Mucosa of stomach (tissue), 1 donor: ENCODE data around the gene NPM3.
A peak's percentile ranks its signal among the peaks of the same experiment; 100 is the strongest.

ENCODE experiments used
- H3K27me3 ChIP-seq: one replicate; pipeline ENCODE4 v1.7.0; 2013; ENCODE audit warnings: mild to moderate bottlenecking, low read length; ENCODE audit not compliant: control insufficient read depth, insufficient read depth
- H3K36me3 ChIP-seq: one replicate; pipeline ENCODE4 v1.7.0; 2013; ENCODE audit warnings: low read length; ENCODE audit not compliant: control insufficient read depth, insufficient read depth
- H3K4me1 ChIP-seq: one replicate; pipeline ENCODE4 v1.7.0; 2013; ENCODE audit warnings: mild to moderate bottlenecking, low read length; ENCODE audit not compliant: control insufficient read depth, insufficient read depth
- H3K4me3 ChIP-seq: one replicate; pipeline ENCODE4 v1.7.0; 2013; ENCODE audit warnings: low read length
- H3K9ac ChIP-seq: one replicate; pipeline ENCODE4 v1.7.0; 2013; ENCODE audit warnings: mild to moderate bottlenecking, low read length, moderate library complexity
- H3K9me3 ChIP-seq: one replicate; pipeline ENCODE4 v1.7.0; 2013; ENCODE audit warnings: mild to moderate bottlenecking, low read length, moderate library complexity; ENCODE audit not compliant: control insufficient read depth
- donor health status: Pancreatic carcinoma.

NPM3 gene

GRCh38 chr10:101818872-101819633 lies 35.8 kb upstream of the NPM3 start:
- Histone ChIP-seq H3K9ac (peak overlapping the region; percentile 87), H3K9me3 (no peaks in the 10 kb centered on the region), H3K4me1 (peaks cover 21% of the 10 kb centered on the region), H3K27me3 (no peaks in the 10 kb centered on the region), H3K4me3 (no peak overlapping the region), H3K36me3 (no peaks in the 10 kb centered on the region)

DNA sequence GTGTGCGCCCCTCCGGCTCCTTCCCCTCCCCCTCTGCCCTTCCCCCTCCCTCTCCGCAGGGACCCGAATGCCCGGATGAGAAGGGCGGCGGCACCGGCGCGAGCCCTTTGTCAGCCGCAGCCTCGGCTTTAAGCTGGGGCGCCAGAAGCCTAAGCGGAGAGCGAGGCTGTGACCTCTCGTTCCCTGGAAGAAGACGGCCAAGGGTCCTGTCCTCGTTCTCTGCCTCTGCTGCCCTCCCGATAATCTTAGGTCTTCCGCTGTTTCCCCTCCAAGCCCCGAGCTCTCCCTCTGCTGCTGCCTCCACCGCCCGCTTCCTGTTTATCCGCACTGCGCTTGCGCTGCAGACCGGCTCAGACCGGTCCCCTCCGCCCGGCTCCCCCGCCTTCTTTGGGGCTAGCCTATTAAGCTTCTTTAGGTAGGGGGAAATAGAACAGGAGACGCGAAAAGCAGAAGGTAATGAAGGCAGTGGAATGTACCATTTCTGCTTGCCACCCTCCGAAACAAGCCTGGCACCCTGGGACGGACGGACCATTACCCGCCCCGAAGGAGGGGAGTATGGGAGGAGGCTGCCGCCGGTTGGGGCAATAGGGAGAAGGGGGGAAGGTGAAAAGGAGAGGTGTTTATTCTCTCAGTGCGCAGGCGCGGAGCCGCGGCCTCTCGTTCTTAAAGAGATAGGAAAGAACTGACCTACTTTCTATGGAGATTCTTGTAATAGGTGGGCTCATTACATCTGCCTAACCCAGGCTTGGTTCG lies 35.0 kb upstream of the NPM3 start, which contains the start of gene OGA:
OGA (minus strand) TSS at position 326 of the 753 bp plus-strand sequence. CDS start 422 bp downstream, outside the sequence.
- H3K27me3 ChIP-seq: no peaks in the 10 kb centered on the region
- H3K9me3 ChIP-seq: no peaks in the 10 kb centered on the region
- H3K4me3 ChIP-seq: peak within 1 kb of the TSS; percentile 40
- peak within 1 kb of the TSS; percentile 87 for H3K9ac ChIP-seq
- no peaks in the 10 kb centered on the region for H3K36me3 ChIP-seq
- H3K4me1 ChIP-seq: peaks cover 24% of the 10 kb centered on the region

DNA sequence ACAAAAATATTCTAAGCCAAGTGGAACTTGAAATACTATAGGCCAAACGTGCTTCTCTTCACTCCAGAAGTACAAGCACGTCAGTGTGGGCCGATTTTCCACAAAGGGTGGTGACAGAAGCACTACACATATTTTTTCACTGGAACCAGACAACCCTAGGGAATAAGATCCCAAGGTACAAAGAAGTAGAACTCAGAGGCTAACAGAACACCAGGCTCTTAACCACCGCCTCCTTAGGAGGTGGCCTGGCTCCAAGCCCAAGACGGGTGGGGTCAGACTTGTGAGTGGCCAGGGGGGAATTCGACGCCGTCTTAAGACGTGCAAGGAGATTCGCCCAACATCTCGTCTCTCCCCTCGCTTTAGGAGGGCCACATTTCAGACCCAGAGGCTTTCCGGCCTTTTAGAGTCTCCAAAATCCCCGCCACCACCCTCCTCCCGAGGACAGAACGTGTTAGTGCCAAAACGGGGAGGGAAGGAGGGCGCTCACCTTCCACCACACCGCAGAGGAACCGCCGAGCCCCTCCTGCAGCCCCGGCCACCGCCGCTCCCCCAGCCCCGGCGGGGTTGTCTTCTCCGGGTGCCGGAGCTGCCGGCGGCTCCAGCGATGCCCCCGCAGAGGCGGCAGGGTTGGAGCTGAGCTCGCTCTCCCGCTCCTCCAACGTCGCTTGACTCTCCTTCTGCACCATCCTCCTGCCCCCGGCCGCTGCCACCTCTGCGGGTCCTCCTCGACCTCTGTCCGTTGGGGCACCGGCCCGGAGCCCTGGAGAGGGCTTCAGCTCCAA lies 34.3 kb upstream of the NPM3 start:
- Histone ChIP-seq H3K36me3 (no peaks in the 10 kb centered on the region), H3K4me1 (peaks cover 24% of the 10 kb centered on the region), H3K4me3 (peak overlapping the region; percentile 40), H3K27me3 (no peaks in the 10 kb centered on the region), H3K9me3 (no peaks in the 10 kb centered on the region), H3K9ac (peak overlapping the region; percentile 87)

- H3K4me3 ChIP-seq: peak overlapping the region; percentile 40
- H3K4me1 ChIP-seq: peaks cover 24% of the 10 kb centered on the region
- no peaks in the 10 kb centered on the region for H3K9me3 ChIP-seq
- H3K36me3 ChIP-seq: no peaks in the 10 kb centered on the region
- no peaks in the 10 kb centered on the region for H3K27me3 ChIP-seq
- peak overlapping the region; percentile 87 for H3K9ac ChIP-seq
These were observed 33.7 kb upstream of the NPM3 start for GRCh38 chr10:101816913-101817336.

DNA sequence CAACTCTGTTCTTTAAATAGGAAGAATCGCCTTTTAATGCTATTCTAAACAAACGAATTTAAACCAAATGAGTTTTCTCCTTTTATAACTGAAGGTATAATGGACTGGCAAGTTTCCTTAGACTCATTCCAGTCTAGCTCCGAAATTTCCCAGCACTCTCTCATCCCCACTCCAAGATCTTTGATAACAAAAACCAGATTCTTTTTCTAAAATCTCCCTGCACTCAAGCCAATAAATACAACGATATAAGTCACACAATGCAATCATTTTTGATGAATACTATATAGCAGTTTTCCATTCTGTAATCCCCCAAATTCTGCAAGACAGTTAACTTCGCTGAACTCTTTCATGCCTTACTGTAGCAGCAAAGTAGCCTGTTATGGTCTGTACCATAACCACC lies 33.1 kb upstream of the NPM3 start:
- peaks cover 24% of the 10 kb centered on the region for H3K4me1 ChIP-seq
- peak overlapping the region; percentile 87 for H3K9ac ChIP-seq
- peak overlapping the region; percentile 14 for H3K4me3 ChIP-seq

DNA sequence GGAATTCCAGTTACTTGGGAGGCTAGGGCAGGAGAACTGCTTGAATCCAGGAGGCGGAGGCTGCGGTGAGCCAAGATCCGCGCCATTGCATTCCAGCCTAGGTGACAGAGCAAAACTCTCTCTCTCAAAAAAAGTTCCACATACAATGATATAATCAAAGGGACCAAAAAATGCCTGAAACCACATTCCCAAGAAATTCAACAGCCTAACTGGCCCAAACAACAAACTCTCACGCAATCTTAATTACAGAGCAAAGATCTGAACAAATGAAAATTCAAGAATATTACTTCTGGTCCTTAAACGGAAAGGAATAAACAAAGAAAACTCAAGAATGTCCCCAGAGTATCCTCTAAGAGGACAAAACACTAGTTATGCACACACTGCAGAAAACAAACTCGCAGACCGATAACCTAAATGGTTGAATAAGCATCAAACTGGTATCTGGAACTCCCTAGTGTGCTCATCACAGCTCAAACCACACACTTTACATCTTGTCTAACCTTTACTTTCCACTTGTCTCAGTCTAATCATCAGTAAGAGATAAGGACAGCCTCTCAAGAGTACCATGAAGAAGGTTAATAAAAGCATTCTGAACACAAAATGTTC lies 31.3 kb upstream of the NPM3 start:
- no peak overlapping the region for H3K9ac ChIP-seq
- H3K27me3 ChIP-seq: no peaks in the 10 kb centered on the region
- H3K36me3 ChIP-seq: no peaks in the 10 kb centered on the region
- H3K4me3 ChIP-seq: no peak overlapping the region
- H3K4me1 ChIP-seq: peaks cover 22% of the 10 kb centered on the region
- H3K9me3 ChIP-seq: no peaks in the 10 kb centered on the region

More for the DNA sequence above, 33.1 kb upstream of the NPM3 start:
- no peaks in the 10 kb centered on the region for H3K9me3 ChIP-seq
- H3K36me3 ChIP-seq: no peaks in the 10 kb centered on the region
- no peaks in the 10 kb centered on the region for H3K27me3 ChIP-seq

DNA sequence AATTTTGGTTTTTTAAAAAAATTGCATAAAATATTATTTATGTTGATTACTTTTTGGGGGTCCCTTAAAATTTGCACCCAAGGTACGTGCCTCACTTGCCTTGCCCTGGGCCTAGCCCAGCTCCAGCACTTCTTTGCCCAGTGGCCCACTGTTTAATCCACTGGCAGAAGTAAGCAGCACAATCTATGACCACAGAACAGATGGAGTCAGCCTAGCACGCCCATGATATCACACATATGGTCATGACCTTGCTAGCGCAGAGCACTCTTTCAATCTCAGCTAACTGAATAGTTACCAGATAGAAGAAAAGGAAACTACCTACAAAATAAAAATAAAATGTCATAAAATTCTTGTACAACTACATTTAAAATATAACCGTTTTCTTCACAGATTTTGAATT lies 29.4 kb upstream of the NPM3 start:
- peaks cover 12% of the 10 kb centered on the region for H3K4me1 ChIP-seq
- H3K27me3 ChIP-seq: no peaks in the 10 kb centered on the region
- H3K4me3 ChIP-seq: no peak overlapping the region
- H3K36me3 ChIP-seq: no peaks in the 10 kb centered on the region
- H3K9me3 ChIP-seq: no peaks in the 10 kb centered on the region
- H3K9ac ChIP-seq: no peak overlapping the region

DNA sequence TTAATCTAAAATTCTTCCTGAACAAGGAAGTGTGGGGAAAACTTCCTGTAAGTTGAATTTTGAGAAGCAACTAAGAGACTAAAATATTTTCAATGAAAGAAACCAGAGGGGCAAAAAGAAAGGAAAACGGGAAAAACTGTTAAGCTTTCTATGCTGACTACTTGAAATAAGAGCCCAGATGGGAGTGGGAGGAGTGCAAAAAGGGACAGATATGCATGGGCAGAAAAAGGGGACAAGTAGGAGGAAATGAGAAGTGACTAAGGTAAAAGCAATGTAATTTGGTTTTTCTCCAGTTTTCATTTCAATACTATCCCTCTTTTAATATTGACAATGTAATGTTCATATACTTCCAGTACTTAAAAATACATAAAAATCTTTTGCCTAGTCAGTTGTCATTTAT lies 23.9 kb upstream of the NPM3 start:
- H3K9me3 ChIP-seq: no peaks in the 10 kb centered on the region
- no peaks in the 10 kb centered on the region for H3K27me3 ChIP-seq
- no peaks in the 10 kb centered on the region for H3K4me1 ChIP-seq
- no peak overlapping the region for H3K4me3 ChIP-seq
- no peaks in the 10 kb centered on the region for H3K36me3 ChIP-seq
- H3K9ac ChIP-seq: no peak overlapping the region

- Histone ChIP-seq H3K27me3 (no peaks in the 10 kb centered on the region), H3K4me3 (no peak overlapping the region), H3K36me3 (peaks cover 9% of the 10 kb centered on the region)
These were observed 20.3 kb upstream of the NPM3 start for GRCh38 chr10:101803511-101803910.

DNA sequence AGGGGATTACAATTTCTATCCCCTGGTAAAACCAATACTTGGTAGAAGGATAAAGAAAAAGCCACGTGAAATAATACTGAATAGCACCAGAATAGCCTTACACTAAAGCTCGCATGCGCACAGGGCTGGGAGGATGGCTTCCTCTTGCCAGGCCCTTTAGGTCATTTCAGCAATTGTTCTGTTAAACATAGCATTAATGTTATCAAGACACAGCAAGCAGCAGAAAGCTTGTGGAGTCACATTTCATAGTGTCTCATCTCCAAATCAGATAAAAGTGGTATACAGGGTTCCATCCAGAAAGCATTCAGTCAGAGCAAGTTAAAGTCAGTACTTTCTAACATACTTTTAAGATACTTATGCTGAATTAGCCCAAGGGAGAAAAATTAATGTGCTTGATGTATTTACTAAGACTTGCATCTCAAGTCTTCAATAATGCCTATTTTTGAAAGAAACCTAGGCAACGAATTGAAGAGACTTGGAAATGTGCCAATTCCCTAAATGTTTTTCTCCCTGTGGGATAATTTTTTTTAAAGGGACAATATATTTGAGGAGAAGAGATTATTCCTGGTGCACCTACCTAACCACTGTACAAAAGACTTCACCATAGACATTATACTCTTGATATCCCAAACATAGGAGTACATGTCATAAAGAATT lies 14.3 kb upstream of the NPM3 start:
- H3K27me3 ChIP-seq: no peaks in the 10 kb centered on the region
- no peaks in the 10 kb centered on the region for H3K9me3 ChIP-seq
- H3K4me1 ChIP-seq: no peaks in the 10 kb centered on the region
- no peak overlapping the region for H3K4me3 ChIP-seq
- H3K36me3 ChIP-seq: peaks cover 20% of the 10 kb centered on the region
- no peak overlapping the region for H3K9ac ChIP-seq

More at GRCh38 chr10:101803511-101803910, 20.3 kb upstream of the NPM3 start:
- no peaks in the 10 kb centered on the region for H3K4me1 ChIP-seq
- H3K9me3 ChIP-seq: no peaks in the 10 kb centered on the region
- no peak overlapping the region for H3K9ac ChIP-seq

GRCh38 chr10:101793526-101793925 lies 10.3 kb upstream of the NPM3 start:
- Histone ChIP-seq H3K4me1 (no peaks in the 10 kb centered on the region), H3K9ac (no peak overlapping the region), H3K36me3 (peaks cover 11% of the 10 kb centered on the region), H3K27me3 (no peaks in the 10 kb centered on the region), H3K4me3 (no peak overlapping the region), H3K9me3 (no peaks in the 10 kb centered on the region)
